Upper lobe of right lung (tissue), 1 donor: ENCODE data around the gene SLC35F3. TPM values are rescaled to one million over a fixed set of nuclear protein-coding genes. Genes with fewer than 3 reads are reported as not detected.
A peak's percentile ranks its signal among the peaks of the same experiment; 100 is the strongest.

Experiments used
- ATAC-seq: fragments of 200-7000 bp; cut with Tn5 transposase; one replicate; pipeline ENCODE4 v1.9.1; 2020; ENCODE audit warnings: mild to moderate bottlenecking, moderate library complexity
- DNase-seq: peaks from one replicate; pipeline ENCODE4 v3.0.0-alpha.2; 2020
- H3K27ac ChIP-seq: fragments of 200-600 bp; one replicate; pipeline ENCODE4 v1.8.0; 2022
- H3K27me3 ChIP-seq: fragments of 200-600 bp; one replicate; pipeline ENCODE4 v1.8.0; 2022; ENCODE audit warnings: mild to moderate bottlenecking
- H3K36me3 ChIP-seq: fragments of 200-600 bp; one replicate; pipeline ENCODE4 v1.8.0; 2022
- H3K4me1 ChIP-seq: fragments of 200-600 bp; one replicate; pipeline ENCODE4 v1.8.0; 2022
- H3K4me3 ChIP-seq: fragments of 200-600 bp; one replicate; pipeline ENCODE4 v1.8.0; 2022; ENCODE audit warnings: mild to moderate bottlenecking
- H3K9me3 ChIP-seq: fragments of 200-600 bp; one replicate; pipeline ENCODE4 v1.8.0; 2022
- CTCF ChIP-seq: fragments of 200-600 bp; IDR thresholded peaks from one replicate; pipeline ENCODE4 v1.8.0; 2022; ENCODE audit warnings: antibody characterized with exemption
- intact Hi-C: fragments of 100-400 bp; cut with DNase I; formaldehyde crosslinking; loops from one replicate; pipeline ENCODE4 v1.11.0; 2022
- total RNA-seq: library from RNA; stranded (reverse); fragmentation: NEBNext Ultra II Directional; extraction: Animal tissue kit (Norgen Biotek cat#: 25700); gene quantifications from one replicate; pipeline ENCODE4 v1.2.1, GENCODE V29; 2021
- donor health status: DM: no; HTN: yes; CAD: no; lungs with severe emphysema.

SLC35F3 gene
- total RNA-seq, 1 donor from 2014 or later = 0.29 TPM

- intact Hi-C loops = no loop called here
- ATAC-seq (peak; percentile 58), DNase-seq (no peak)
- peak; percentile 12 for TF ChIP-seq CTCF
- no peaks in the 10 kb centered on the region for H3K4me1 ChIP-seq
- no peaks in the 10 kb centered on the region for H3K36me3 ChIP-seq
- H3K27me3 ChIP-seq = peaks cover 21% of the 10 kb centered on the region
- no peak overlapping the region for H3K4me3 ChIP-seq
- no peaks in the 10 kb centered on the region for H3K9me3 ChIP-seq
- H3K27ac ChIP-seq = no peak overlapping the region
These were observed 326.8 kb downstream of the SLC35F3 start for GRCh38 chr1:234231061-234231892.

- peaks cover 18% of the 10 kb centered on the region for H3K27me3 ChIP-seq
- TF ChIP-seq CTCF = no peak
- ATAC-seq (no peak), DNase-seq (no peak)
- H3K9me3 ChIP-seq = no peaks in the 10 kb centered on the region
- H3K4me3 ChIP-seq = no peak overlapping the region
- no peaks in the 10 kb centered on the region for H3K36me3 ChIP-seq
- intact Hi-C loops = no loop called here
- H3K27ac ChIP-seq = no peak overlapping the region
- no peaks in the 10 kb centered on the region for H3K4me1 ChIP-seq
These were observed 327.4 kb downstream of the SLC35F3 start for GRCh38 chr1:234231893-234232276.

GRCh38 chr1:234234199-234234598, 329.7 kb downstream of the SLC35F3 start:
- DNase-seq (no peak), ATAC-seq (no peak)
- H3K27me3 ChIP-seq = peaks cover 16% of the 10 kb centered on the region
- H3K36me3 ChIP-seq = no peaks in the 10 kb centered on the region
- H3K9me3 ChIP-seq = no peaks in the 10 kb centered on the region
- no peak overlapping the region for H3K27ac ChIP-seq
- H3K4me1 ChIP-seq = no peaks in the 10 kb centered on the region
- no peak overlapping the region for H3K4me3 ChIP-seq
- no peak for TF ChIP-seq CTCF
- intact Hi-C loops = no loop called here

- intact Hi-C loops = no loop called here
- TF ChIP-seq CTCF = no peak
- no peaks in the 10 kb centered on the region for H3K36me3 ChIP-seq
- no peak for DNase-seq
- H3K4me1 ChIP-seq = no peaks in the 10 kb centered on the region
- no peak overlapping the region for H3K27ac ChIP-seq
- peaks cover 6% of the 10 kb centered on the region for H3K27me3 ChIP-seq
- H3K9me3 ChIP-seq = no peaks in the 10 kb centered on the region
- no peak overlapping the region for H3K4me3 ChIP-seq
- ATAC-seq = no peak
These were observed 331.0 kb downstream of the SLC35F3 start for GRCh38 chr1:234235434-234235881.

- intact Hi-C loops = no loop called here
- DNase-seq (no peak), ATAC-seq (no peak)
- H3K27ac ChIP-seq = no peak overlapping the region
- H3K9me3 ChIP-seq = no peaks in the 10 kb centered on the region
- TF ChIP-seq CTCF = no peak
- H3K4me1 ChIP-seq = no peaks in the 10 kb centered on the region
- no peaks in the 10 kb centered on the region for H3K36me3 ChIP-seq
- no peaks in the 10 kb centered on the region for H3K27me3 ChIP-seq
- H3K4me3 ChIP-seq = no peak overlapping the region
These were observed 332.9 kb downstream of the SLC35F3 start for GRCh38 chr1:234237393-234237792.
